HG03439 (cell line): Measurements from ENCODE around the gene OGFOD3.
"Not testable (repeated sequence)": the region's sequence is repeated elsewhere in the genome, so short reads cannot be mapped to it uniquely, and the experiment has no call there.

ENCODE experiments used
- ATAC-seq: cut with Tn5 transposase; IDR thresholded peaks from one replicate; pipeline ENCODE4 v1.9.1; 2021; ENCODE audit warnings: mild to moderate bottlenecking, moderate library complexity; ENCODE audit not compliant: unreplicated experiment

Gene OGFOD3

GRCh38 chr17:82435103-82435502, 16.7 kb upstream of the OGFOD3 start:
- no peak for ATAC-seq

- no peak for ATAC-seq
Observed at GRCh38 chr17:82434216-82434565, 15.8 kb upstream of the OGFOD3 start.

- no peak for ATAC-seq
Observed at GRCh38 chr17:82433560-82434215, 15.3 kb upstream of the OGFOD3 start.

GRCh38 chr17:82432017-82432416, 13.6 kb upstream of the OGFOD3 start:
- ATAC-seq = no peak

- ATAC-seq = peak; percentile 45
Observed at GRCh38 chr17:82429824-82430223, 11.4 kb upstream of the OGFOD3 start.

GRCh38 chr17:82428546-82428945, 10.2 kb upstream of the OGFOD3 start:
- no peak for ATAC-seq

- no peak for ATAC-seq
Observed at GRCh38 chr17:82424863-82425159, 6.4 kb upstream of the OGFOD3 start.

GRCh38 chr17:82424001-82424862, 5.8 kb upstream of the OGFOD3 start:
- no peak for ATAC-seq

- ATAC-seq = no peak
Observed at GRCh38 chr17:82419540-82419939, 1.2 kb upstream of the OGFOD3 start.

GRCh38 chr17:82416771-82417170, 1.6 kb downstream of the OGFOD3 start:
- ATAC-seq = no peak

GRCh38 chr17:82416264-82416663, 2.1 kb downstream of the OGFOD3 start:
- ATAC-seq = no peak

GRCh38 chr17:82415786-82416185, 2.6 kb downstream of the OGFOD3 start:
- ATAC-seq = no peak

GRCh38 chr17:82415336-82415735, 3.0 kb downstream of the OGFOD3 start:
- ATAC-seq = no peak

- no peak for ATAC-seq
Observed at GRCh38 chr17:82414548-82415281, 3.7 kb downstream of the OGFOD3 start.

GRCh38 chr17:82412535-82413520, 5.6 kb downstream of the OGFOD3 start:
- ATAC-seq = no peak

- ATAC-seq = not testable (repeated sequence)
Observed at GRCh38 chr17:82412081-82412480, 6.3 kb downstream of the OGFOD3 start.

- no peak for ATAC-seq
Observed at GRCh38 chr17:82411396-82412053, 6.9 kb downstream of the OGFOD3 start.

GRCh38 chr17:82410014-82410716, 8.2 kb downstream of the OGFOD3 start:
- no peak for ATAC-seq

GRCh38 chr17:82408938-82409318, 9.5 kb downstream of the OGFOD3 start:
- ATAC-seq = no peak
